ENCODE measurements around the gene TLE2.
A peak's percentile ranks its signal among the peaks of the same experiment; 100 is the strongest.

The TLE2 gene

DNA sequence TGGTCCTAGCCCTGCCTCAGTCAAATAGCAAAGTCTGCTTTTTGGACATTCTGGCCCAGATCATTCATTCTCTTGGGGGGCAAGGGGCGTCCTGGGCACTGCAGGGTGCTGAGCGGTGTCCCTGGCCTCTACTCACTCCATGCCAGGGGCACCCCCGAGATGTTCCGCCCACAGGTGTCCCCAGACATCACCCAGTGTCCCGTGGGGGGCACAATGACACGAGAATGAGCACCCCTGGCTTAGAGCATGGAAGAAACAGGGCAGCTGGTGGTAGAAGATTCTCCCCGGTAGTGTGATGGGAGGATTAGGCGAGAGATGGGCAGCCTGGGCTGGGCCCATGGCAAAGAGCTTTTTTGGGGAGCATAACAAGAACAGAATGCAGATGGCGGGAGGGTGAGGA lies 38.5 kb upstream of the TLE2 start:
- no peak overlapping the region for H3K4me3 ChIP-seq (ENCODE audit: low read depth, low read length)
- no peak for TF ChIP-seq CTCF (IDR thresholded peaks at IDR 0.05; ENCODE audit: borderline replicate concordance, insufficient read depth, low read depth, low read length)

DNA sequence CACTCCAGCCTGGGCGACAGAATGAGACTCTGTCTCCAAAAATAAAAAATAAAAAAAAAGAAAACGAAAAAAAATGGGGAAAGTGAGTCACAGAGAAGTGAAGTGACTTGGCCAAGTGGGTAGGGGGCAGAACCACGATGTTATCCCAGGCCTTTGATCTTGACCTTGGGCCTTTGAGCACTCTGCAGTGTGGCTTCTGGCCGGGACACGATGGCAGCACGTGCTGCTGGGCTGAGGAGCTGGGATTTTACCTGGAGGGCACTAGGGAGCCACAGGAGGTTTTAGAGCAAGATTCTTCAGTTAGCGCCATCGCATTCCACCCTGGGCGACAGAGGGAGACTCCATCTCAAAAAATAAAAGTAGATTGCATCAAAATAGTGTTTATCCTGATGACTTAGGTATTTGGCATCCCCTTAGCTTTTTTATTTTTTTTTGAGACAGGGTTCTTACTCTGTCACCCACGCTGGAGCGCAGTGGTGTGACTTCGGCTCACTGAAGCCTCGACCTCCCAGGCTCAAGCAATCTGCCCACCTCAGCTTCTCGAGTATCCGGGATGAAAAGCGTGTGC lies 37.5 kb upstream of the TLE2 start:
- H3K4me3 ChIP-seq (ENCODE audit: low read depth, low read length): no peak overlapping the region
- TF ChIP-seq CTCF (IDR thresholded peaks at IDR 0.05; ENCODE audit: borderline replicate concordance, insufficient read depth, low read depth, low read length): no peak

DNA sequence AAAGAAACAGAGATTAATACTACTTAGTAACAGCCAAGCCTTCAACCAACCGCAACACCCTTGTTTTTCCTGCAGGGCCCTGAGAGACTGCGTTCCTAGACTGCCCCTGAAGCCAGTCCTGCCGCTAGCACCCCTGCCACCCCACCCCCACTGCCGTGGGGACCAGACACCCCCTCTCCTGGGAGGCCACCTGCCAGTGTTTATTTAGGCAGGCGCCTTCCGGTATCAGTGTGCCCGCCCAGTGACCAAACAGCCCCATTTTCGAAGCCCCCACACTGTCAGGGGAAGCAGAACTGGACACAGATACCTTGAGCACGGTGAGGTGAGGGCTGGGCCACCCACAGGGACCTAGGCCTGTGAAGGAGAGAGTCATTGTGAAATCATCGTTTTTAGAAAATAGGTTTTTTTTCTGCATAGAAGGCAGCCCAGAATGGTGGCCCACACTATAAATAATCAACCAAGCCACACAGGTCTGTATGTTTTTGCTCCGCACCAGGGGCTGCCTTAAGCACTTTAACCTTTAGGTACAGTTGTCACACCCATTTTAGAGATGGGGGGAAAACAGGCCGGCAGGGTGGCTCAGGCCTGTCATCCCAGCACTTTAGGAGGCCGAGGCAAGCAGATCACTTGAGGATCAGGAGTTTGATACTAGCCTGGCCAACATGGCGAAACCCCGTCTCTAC lies 36.7 kb upstream of the TLE2 start:
- no peak for TF ChIP-seq CTCF (IDR thresholded peaks at IDR 0.05; ENCODE audit: borderline replicate concordance, insufficient read depth, low read depth, low read length)
- H3K4me3 ChIP-seq (ENCODE audit: low read depth, low read length): no peak overlapping the region

DNA sequence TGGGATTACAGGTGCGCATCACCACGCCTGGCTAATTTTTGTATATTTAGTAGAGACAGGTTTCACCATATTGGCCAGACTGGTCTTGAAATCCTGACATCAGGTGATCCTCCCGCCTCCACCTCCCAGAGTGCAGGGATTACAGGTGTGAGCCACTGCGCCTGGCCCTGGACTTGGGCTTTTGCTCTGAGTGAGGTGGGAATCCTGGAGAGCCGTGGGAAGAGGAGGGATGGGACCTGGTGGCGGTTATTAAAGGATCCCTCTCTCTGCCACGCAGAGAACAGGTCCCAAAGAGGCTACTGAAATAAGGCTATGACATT lies 34.9 kb upstream of the TLE2 start:
- TF ChIP-seq CTCF (IDR thresholded peaks at IDR 0.05; ENCODE audit: borderline replicate concordance, insufficient read depth, low read depth, low read length): no peak
- no peak overlapping the region for H3K4me3 ChIP-seq (ENCODE audit: low read depth, low read length)

GRCh38 chr19:3062165-3063105 lies 33.4 kb upstream of the TLE2 start, which contains the start of gene TLE5:
Gene TLE5 (minus strand): TSS chr19:3062495. CDS start chr19:3062200, 295 bp downstream.
- TF ChIP-seq CTCF (IDR thresholded peaks at IDR 0.05; ENCODE audit: borderline replicate concordance, insufficient read depth, low read depth, low read length): no peak
- H3K4me3 ChIP-seq (ENCODE audit: low read depth, low read length): peak within 1 kb of the TSS; percentile 78

- H3K4me3 ChIP-seq (ENCODE audit: low read depth, low read length): peak overlapping the region; percentile 78
- TF ChIP-seq CTCF (IDR thresholded peaks at IDR 0.05; ENCODE audit: borderline replicate concordance, insufficient read depth, low read depth, low read length): peak; percentile 44; the same call in 1 of the 2 replicates
These were observed 32.4 kb upstream of the TLE2 start for GRCh38 chr19:3061182-3062161.

Data from GM12875 (cell line).